Natural killer cell (primary cell): ENCODE data around the gene NRCAM. TPM values are rescaled to one million over a fixed set of nuclear protein-coding genes. Genes with fewer than 3 reads are reported as not detected.
"Not testable (repeated sequence)": the region's sequence is repeated elsewhere in the genome, so short reads cannot be mapped to it uniquely, and the experiment has no call there.

Experiments
- ATAC-seq, 3 donors: fragments of 150-1000 bp in 2 of 3; fragments of 200-7000 bp in 1 of 3; cut with Tn5 transposase; 1 replicate in 1 of 3; 2 replicates in 2 of 3; pipeline ENCODE4 v1.10.0; 2021; ENCODE audit warnings: mild to moderate bottlenecking in 2 of 3, moderate library complexity in 2 of 3
- DNase-seq, 2 donors: peaks; one replicate each; pipeline versions ENCODE4 v3.0.0 to v3.0.0-alpha.2; 2013 to 2021; ENCODE audit warnings: mixed read lengths in 1 of 2
- H3K27ac ChIP-seq: one replicate; pipeline ENCODE4 v1.5.1; 2013; ENCODE audit warnings: mild to moderate bottlenecking, low read length
- H3K27me3 ChIP-seq: one replicate; pipeline ENCODE4 v1.6.1; 2013; ENCODE audit warnings: low read length; ENCODE audit not compliant: control insufficient read depth, insufficient read depth
- H3K36me3 ChIP-seq: one replicate; pipeline ENCODE4 v1.6.1; 2013; ENCODE audit warnings: low read length; ENCODE audit not compliant: control insufficient read depth, insufficient read depth
- H3K4me1 ChIP-seq: one replicate; pipeline ENCODE4 v1.6.1; 2013; ENCODE audit warnings: low read length; ENCODE audit not compliant: control insufficient read depth, insufficient read depth
- H3K4me3 ChIP-seq: one replicate; pipeline ENCODE4 v1.5.1; 2013; ENCODE audit warnings: low read length
- H3K9me3 ChIP-seq: one replicate; pipeline ENCODE4 v1.6.1; 2013; ENCODE audit warnings: low read length; ENCODE audit not compliant: control insufficient read depth, insufficient read depth
- H3K27ac Mint-ChIP-seq, 2 donors: one replicate each; pipeline ENCODE4 v1.8.0; 2022; ENCODE audit warnings: mild to moderate bottlenecking in 2 of 2, mixed read lengths in 2 of 2, moderate library complexity in 1 of 2
- H3K27me3 Mint-ChIP-seq, 2 donors: one replicate each; pipeline ENCODE4 v1.8.0; 2022; ENCODE audit warnings: low read depth in 2 of 2, mixed read lengths in 2 of 2
- H3K36me3 Mint-ChIP-seq: one replicate; pipeline ENCODE4 v1.8.0; 2022; ENCODE audit warnings: mixed read lengths
- H3K4me1 Mint-ChIP-seq, 2 donors: one replicate each; pipeline ENCODE4 v1.8.0; 2022; ENCODE audit warnings: mixed read lengths in 2 of 2
- H3K4me3 Mint-ChIP-seq: one replicate; pipeline ENCODE4 v1.8.0; 2022; ENCODE audit warnings: mild to moderate bottlenecking, moderate library complexity, mixed read lengths
- H3K9me3 Mint-ChIP-seq, 2 donors: one replicate each; pipeline ENCODE4 v1.8.0; 2022; ENCODE audit warnings: mixed read lengths in 2 of 2
- CTCF ChIP-seq: fragments of 200-600 bp; IDR thresholded peaks from one replicate; pipeline ENCODE4 v1.8.0; 2022; ENCODE audit warnings: antibody characterized with exemption
- WGBS: methylation state at CpG from one replicate; pipeline ENCODE4 v1.1.7; 2013; ENCODE audit warnings: missing lambda C conversion rate; ENCODE audit not compliant: insufficient coverage; 5-methylcytosine and 5-hydroxymethylcytosine counted together
- intact Hi-C: fragments of 100-400 bp; cut with micrococcal nuclease; formaldehyde crosslinking; loops from one replicate; pipeline ENCODE4 v1.14.2; 2022
- total RNA-seq, 4 donors: library from RNA; stranded (reverse); fragments of 120-200 nt in 1 of 4; gene quantifications; one replicate each; pipeline versions ENCODE4 v1.2.3 to v1.2.4, GENCODE V29; 2013 to 2022

NRCAM gene
- total RNA-seq, 3 donors from 2014 or later (not counting 1 experiment from before 2014, with no cell fraction given) = 0.27 to 0.95 (median 0.52) TPM

GRCh38 chr7:108345710-108346336 lies 110.4 kb downstream of the NRCAM start:
- peaks cover 0 to 4% of the 10 kb centered on the region in 2 donors for H3K27me3 Mint-ChIP-seq
- no peak overlapping the region for H3K4me3 Mint-ChIP-seq
- TF ChIP-seq CTCF = no peak
- no peak overlapping the region for H3K27ac Mint-ChIP-seq
- ATAC-seq = no peak
- H3K9me3 ChIP-seq = no peaks in the 10 kb centered on the region
- H3K4me1 ChIP-seq = no peaks in the 10 kb centered on the region
- no peak overlapping the region for H3K27ac ChIP-seq
- WGBS = 86% methylated on average over 9 of the region's 9 CpGs
- no peaks in the 10 kb centered on the region for H3K27me3 ChIP-seq
- H3K36me3 ChIP-seq = no peaks in the 10 kb centered on the region
- H3K4me3 ChIP-seq = no peak overlapping the region
- no peaks in the 10 kb centered on the region for H3K4me1 Mint-ChIP-seq
- intact Hi-C loops = no loop called here
- DNase-seq = no peak
- peaks cover 0 to 2% of the 10 kb centered on the region in 2 donors for H3K9me3 Mint-ChIP-seq
- no peaks in the 10 kb centered on the region for H3K36me3 Mint-ChIP-seq

GRCh38 chr7:108340856-108341411 lies 115.3 kb downstream of the NRCAM start:
- 89% methylated on average over 9 of the region's 9 CpGs for whole genome bisulfite sequencing
- no peaks in the 10 kb centered on the region for H3K27me3 ChIP-seq

GRCh38 chr7:108340406-108340805 lies 115.8 kb downstream of the NRCAM start:
- 86% methylated on average over 6 of the region's 6 CpGs for WGBS
- ATAC-seq, H3K36me3 Mint-ChIP-seq, H3K27me3 ChIP-seq, H3K27ac Mint-ChIP-seq, H3K4me3 ChIP-seq, H3K9me3 Mint-ChIP-seq, intact Hi-C loops, DNase-seq, H3K36me3 ChIP-seq, H3K4me1 Mint-ChIP-seq, H3K9me3 ChIP-seq, H3K4me3 Mint-ChIP-seq, H3K27me3 Mint-ChIP-seq, H3K27ac ChIP-seq, H3K4me1 ChIP-seq: not testable (repeated sequence)

More at GRCh38 chr7:108340856-108341411, 115.3 kb downstream of the NRCAM start:
- H3K4me1 Mint-ChIP-seq = no peaks in the 10 kb centered on the region
- Histone ChIP-seq H3K4me3 (no peak overlapping the region), H3K9me3 (no peaks in the 10 kb centered on the region), H3K27ac (no peak overlapping the region), H3K4me1 (no peaks in the 10 kb centered on the region), H3K36me3 (no peaks in the 10 kb centered on the region)
- H3K27ac Mint-ChIP-seq = no peak overlapping the region
- intact Hi-C loops = no loop called here
- no peaks in the 10 kb centered on the region for H3K9me3 Mint-ChIP-seq
- no peak for DNase-seq
- TF ChIP-seq CTCF = no peak
- H3K4me3 Mint-ChIP-seq = no peak overlapping the region
- H3K27me3 Mint-ChIP-seq = no peaks in the 10 kb centered on the region
- ATAC-seq = no peak
- H3K36me3 Mint-ChIP-seq = no peaks in the 10 kb centered on the region

- Histone ChIP-seq H3K9me3 (no peaks in the 10 kb centered on the region), H3K4me1 (no peaks in the 10 kb centered on the region), H3K4me3 (no peak overlapping the region), H3K27me3 (no peaks in the 10 kb centered on the region), H3K27ac (no peak overlapping the region), H3K36me3 (no peaks in the 10 kb centered on the region)
- intact Hi-C loops = no loop called here
- DNase-seq (peak in 1 of 2 donors; percentile 3), ATAC-seq (no peak)
- H3K27ac Mint-ChIP-seq = no peak overlapping the region
- H3K27me3 Mint-ChIP-seq = no peaks in the 10 kb centered on the region
- H3K9me3 Mint-ChIP-seq = peaks cover 0 to 2% of the 10 kb centered on the region in 2 donors
- H3K36me3 Mint-ChIP-seq = no peaks in the 10 kb centered on the region
- WGBS = 93% methylated on average over 1 of the region's 1 CpG
- no peak for TF ChIP-seq CTCF
- H3K4me3 Mint-ChIP-seq = no peak overlapping the region
- no peaks in the 10 kb centered on the region for H3K4me1 Mint-ChIP-seq
Measured at GRCh38 chr7:108335269-108335918, 120.8 kb downstream of the NRCAM start.
